Activated T-cell treated with anti-CD3 and anti-CD28 coated beads, Interleukin-2, amount 50 U/mL, for 72 hours (primary cell): Measurements from ENCODE around the gene ENPP3. TPM values are rescaled to one million over a fixed set of nuclear protein-coding genes. Genes with fewer than 3 reads are reported as not detected.

Experiments used
- ATAC-seq, 2 donors: fragments of 150-1000 bp; cut with Tn5 transposase; replicated peaks in 1 of 2; 2 replicates each; pipeline ENCODE4 v1.10.0; 2021; ENCODE audit warnings: moderate library complexity in 2 of 2, mild to moderate bottlenecking in 1 of 2
- DNase-seq, 2 donors: peaks; one replicate each; pipeline ENCODE4 v3.0.0; 2021 to 2022; ENCODE audit warnings: mixed read lengths in 1 of 2
- H3K27ac Mint-ChIP-seq: one replicate; pipeline ENCODE4 v1.8.0; 2022; ENCODE audit warnings: mild to moderate bottlenecking, moderate library complexity, mixed read lengths
- H3K27me3 Mint-ChIP-seq: one replicate; pipeline ENCODE4 v1.8.0; 2022; ENCODE audit warnings: low read depth, mixed read lengths
- H3K36me3 Mint-ChIP-seq, 2 donors: one replicate each; pipeline ENCODE4 v1.8.0; 2022; ENCODE audit warnings: mixed read lengths in 2 of 2, mild to moderate bottlenecking in 1 of 2; ENCODE audit not compliant: insufficient read depth in 2 of 2
- H3K4me1 Mint-ChIP-seq: one replicate; pipeline ENCODE4 v1.8.0; 2022; ENCODE audit warnings: low read depth, mixed read lengths
- H3K4me3 Mint-ChIP-seq, 2 donors: one replicate each; pipeline ENCODE4 v1.8.0; 2022; ENCODE audit warnings: mild to moderate bottlenecking in 2 of 2, mixed read lengths in 2 of 2, moderate library complexity in 2 of 2
- H3K9me3 Mint-ChIP-seq, 2 donors: one replicate each; pipeline ENCODE4 v1.8.0; 2022; ENCODE audit warnings: mixed read lengths in 2 of 2
- total RNA-seq, 2 donors: library from RNA; stranded (reverse); gene quantifications; one replicate each; pipeline ENCODE4 v1.2.3, GENCODE V29; 2022

The ENPP3 gene
- total RNA-seq, 2 donors from 2014 or later, result 3.6 to 7.4 TPM

- no peaks in the 10 kb centered on the region for H3K4me1 Mint-ChIP-seq
- no peaks in the 10 kb centered on the region for H3K36me3 Mint-ChIP-seq
- no peaks in the 10 kb centered on the region for H3K9me3 Mint-ChIP-seq
- H3K4me3 Mint-ChIP-seq, result no peak overlapping the region
- ATAC-seq (no peak), DNase-seq (no peak)
- H3K27ac Mint-ChIP-seq, result no peak overlapping the region
- H3K27me3 Mint-ChIP-seq, result peaks cover 51% of the 10 kb centered on the region
Measured at GRCh38 chr6:131756039-131756438, 118.9 kb downstream of the ENPP3 start.

DNA sequence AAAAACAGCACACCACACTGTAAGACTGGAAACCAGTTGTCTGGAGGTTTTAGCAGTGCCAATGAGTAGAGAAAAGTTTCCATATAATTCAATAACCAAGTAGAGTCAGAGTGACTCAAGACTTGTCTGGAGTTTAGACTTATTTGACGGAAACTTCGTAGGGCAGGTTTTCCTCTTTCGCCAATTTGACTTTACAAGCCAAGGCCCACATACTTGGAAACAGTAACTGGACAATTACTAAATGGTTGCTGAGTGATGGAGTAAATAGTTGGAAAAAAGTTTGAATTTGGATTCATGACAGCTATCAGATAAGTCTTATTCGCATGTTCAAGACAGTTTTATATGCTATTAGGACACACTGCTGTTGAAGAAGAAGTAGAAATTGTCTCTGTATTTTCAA, 121.8 kb downstream of the ENPP3 start:
- H3K27ac Mint-ChIP-seq, result no peak overlapping the region
- ATAC-seq, result no peak
- H3K4me1 Mint-ChIP-seq, result no peaks in the 10 kb centered on the region

DNA sequence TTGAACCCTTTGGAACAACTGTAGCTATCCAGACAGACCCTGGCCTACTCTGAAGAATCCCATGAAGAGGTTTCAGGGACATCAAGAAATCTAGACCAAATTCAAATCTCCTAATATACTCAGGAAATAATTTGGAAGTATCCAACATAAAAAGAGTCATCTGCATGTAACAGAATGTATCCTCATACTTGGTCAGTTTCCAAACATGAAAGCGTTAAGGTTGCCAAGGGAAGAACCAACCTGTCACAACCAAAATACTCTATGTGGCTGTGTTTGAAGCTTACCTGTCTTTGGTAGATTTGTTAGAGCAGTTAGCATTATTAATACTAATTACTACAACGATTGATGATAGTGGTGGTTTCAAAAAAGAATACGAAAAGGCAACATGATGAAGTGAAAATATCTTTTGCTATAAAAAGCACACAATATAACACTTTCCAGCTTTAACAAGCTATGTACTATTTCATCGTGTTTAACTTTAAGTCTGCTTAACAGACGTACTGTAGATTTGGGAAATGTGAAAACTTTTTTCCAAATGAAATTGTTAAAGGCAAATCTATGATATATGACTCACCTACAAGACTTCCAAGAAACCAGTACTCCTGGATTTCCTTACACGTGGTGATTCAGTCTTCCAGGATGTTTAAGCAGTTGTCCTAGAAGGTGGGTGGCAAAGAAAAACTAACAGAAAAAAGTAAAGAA, 124.1 kb downstream of the ENPP3 start:
- Mint-ChIP-seq H3K36me3 (no peaks in the 10 kb centered on the region), H3K27me3 (peaks cover 43% of the 10 kb centered on the region), H3K4me1 (no peaks in the 10 kb centered on the region), H3K4me3 (no peak overlapping the region), H3K27ac (no peak overlapping the region), H3K9me3 (no peaks in the 10 kb centered on the region)
- DNase-seq (no peak), ATAC-seq (no peak)

More for the DNA sequence above, 121.8 kb downstream of the ENPP3 start:
- Mint-ChIP-seq H3K9me3 (no peaks in the 10 kb centered on the region), H3K4me3 (no peak overlapping the region), H3K27me3 (peaks cover 52% of the 10 kb centered on the region), H3K36me3 (no peaks in the 10 kb centered on the region)
- no peak for DNase-seq

DNA sequence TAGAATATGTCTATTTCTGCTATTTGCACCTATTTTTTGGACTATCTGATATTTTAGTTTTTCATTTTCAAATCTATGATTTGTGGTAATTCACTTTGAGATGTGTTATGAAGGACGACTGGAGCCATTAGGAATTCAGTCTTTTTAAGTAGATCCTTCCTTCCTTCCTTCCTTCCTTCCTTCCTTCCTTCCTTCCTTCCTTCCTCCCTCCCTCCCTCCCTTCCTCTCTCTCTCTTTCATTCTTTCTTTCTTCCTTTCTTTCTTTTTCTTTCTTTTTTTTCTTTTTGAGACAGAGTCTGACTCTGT, 124.6 kb downstream of the ENPP3 start:
- DNase-seq (no peak), ATAC-seq (no peak)
- Mint-ChIP-seq H3K4me1 (no peaks in the 10 kb centered on the region), H3K36me3 (no peaks in the 10 kb centered on the region), H3K9me3 (no peaks in the 10 kb centered on the region), H3K27me3 (peaks cover 38% of the 10 kb centered on the region), H3K4me3 (no peak overlapping the region), H3K27ac (no peak overlapping the region)

DNA sequence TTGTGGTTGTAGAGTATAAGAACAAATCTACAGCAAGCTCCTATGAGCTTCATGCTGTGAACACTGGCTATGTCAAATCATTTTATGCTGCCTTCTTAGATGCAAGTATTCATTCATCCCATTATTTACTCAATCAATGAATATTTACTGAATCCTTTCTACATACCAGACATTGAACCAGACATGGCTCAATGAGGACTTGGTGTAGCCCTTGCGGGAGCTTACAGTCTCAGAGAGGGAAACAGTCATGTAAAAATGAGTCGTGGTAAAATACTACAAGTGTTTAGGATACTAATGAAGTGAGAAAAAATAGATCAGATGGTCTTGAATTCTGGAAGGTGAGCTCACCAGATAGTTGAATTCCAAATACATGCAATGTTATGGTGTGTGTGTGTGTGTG, 125.9 kb downstream of the ENPP3 start:
- Mint-ChIP-seq H3K9me3 (no peaks in the 10 kb centered on the region), H3K27me3 (peaks cover 31% of the 10 kb centered on the region), H3K4me3 (no peak overlapping the region), H3K27ac (no peak overlapping the region), H3K36me3 (no peaks in the 10 kb centered on the region), H3K4me1 (no peaks in the 10 kb centered on the region)
- ATAC-seq (no peak), DNase-seq (no peak)

- no peak overlapping the region for H3K27ac Mint-ChIP-seq
- H3K27me3 Mint-ChIP-seq, result peaks cover 30% of the 10 kb centered on the region
- H3K36me3 Mint-ChIP-seq, result no peaks in the 10 kb centered on the region
- DNase-seq, result no peak
- H3K4me1 Mint-ChIP-seq, result no peaks in the 10 kb centered on the region
- no peak overlapping the region for H3K4me3 Mint-ChIP-seq
- no peaks in the 10 kb centered on the region for H3K9me3 Mint-ChIP-seq
- no peak for ATAC-seq
Measured at GRCh38 chr6:131763749-131764148, 126.6 kb downstream of the ENPP3 start.

- no peak for DNase-seq
- Mint-ChIP-seq H3K27me3 (peaks cover 30% of the 10 kb centered on the region), H3K36me3 (no peaks in the 10 kb centered on the region), H3K4me1 (no peaks in the 10 kb centered on the region), H3K4me3 (no peak overlapping the region), H3K9me3 (no peaks in the 10 kb centered on the region), H3K27ac (no peak overlapping the region)
- ATAC-seq, result no peak
Measured at GRCh38 chr6:131764350-131764749, 127.2 kb downstream of the ENPP3 start.

DNA sequence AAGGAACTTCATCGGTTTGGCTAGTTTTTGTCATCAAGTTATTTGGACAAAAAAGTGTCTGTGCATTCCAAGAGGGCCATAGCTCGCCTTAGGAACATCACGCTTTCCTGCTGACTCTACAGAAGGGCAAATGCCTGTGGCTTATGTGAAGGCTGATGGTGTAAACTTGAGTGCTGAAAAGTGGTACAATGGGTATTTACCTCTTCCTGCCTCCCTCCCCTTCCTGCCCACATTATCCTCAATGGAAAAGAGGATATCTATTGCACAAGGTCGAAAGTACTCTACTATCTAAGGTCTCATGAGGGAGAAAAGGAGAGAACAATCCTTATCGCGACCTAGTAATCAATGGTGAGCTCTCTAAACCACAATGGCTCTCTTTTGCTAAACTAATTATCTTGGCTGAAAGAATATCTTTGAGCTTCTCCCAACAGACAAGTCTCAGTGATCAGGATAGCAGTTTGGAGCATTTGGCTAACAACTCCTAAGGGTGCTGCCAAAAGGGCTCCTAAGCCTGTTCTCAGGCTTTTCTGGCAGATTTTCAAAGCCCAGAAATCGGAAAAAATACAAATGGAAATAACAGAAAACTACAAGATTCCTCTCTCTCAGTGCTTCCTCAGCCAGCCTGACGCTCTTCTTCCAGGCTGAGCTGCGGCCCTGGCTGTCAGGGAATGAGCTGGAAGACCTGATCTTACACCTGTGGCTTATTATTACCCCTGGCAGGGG, 128.1 kb downstream of the ENPP3 start:
- ATAC-seq, result no peak
- DNase-seq, result no peak
- Mint-ChIP-seq H3K4me1 (no peaks in the 10 kb centered on the region), H3K27me3 (peaks cover 30% of the 10 kb centered on the region), H3K9me3 (no peaks in the 10 kb centered on the region), H3K36me3 (no peaks in the 10 kb centered on the region), H3K27ac (no peak overlapping the region), H3K4me3 (no peak overlapping the region)

DNA sequence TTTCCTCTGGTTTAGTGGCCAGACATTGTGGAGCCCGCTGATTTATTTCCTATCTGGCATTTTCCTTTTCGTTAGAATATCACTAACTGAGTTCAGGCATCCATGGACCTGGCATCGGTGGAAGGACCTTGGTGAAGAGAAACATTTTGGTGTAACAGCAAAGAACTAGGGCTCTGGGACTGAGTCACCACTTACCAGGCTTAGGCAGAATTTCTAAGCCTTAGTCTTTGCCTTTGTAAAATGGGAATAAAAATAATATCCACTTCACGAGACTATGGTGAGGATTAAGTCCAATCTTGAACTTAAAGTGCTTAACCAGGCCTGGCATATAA, 128.7 kb downstream of the ENPP3 start:
- H3K4me3 Mint-ChIP-seq, result no peak overlapping the region
- no peaks in the 10 kb centered on the region for H3K4me1 Mint-ChIP-seq
- DNase-seq (no peak), ATAC-seq (no peak)
- no peak overlapping the region for H3K27ac Mint-ChIP-seq
- no peaks in the 10 kb centered on the region for H3K9me3 Mint-ChIP-seq
- no peaks in the 10 kb centered on the region for H3K36me3 Mint-ChIP-seq
- H3K27me3 Mint-ChIP-seq, result peaks cover 30% of the 10 kb centered on the region

GRCh38 chr6:131766631-131767030, 129.5 kb downstream of the ENPP3 start:
- ATAC-seq (no peak), DNase-seq (no peak)
- no peaks in the 10 kb centered on the region for H3K9me3 Mint-ChIP-seq
- no peaks in the 10 kb centered on the region for H3K36me3 Mint-ChIP-seq
- no peak overlapping the region for H3K4me3 Mint-ChIP-seq
- no peaks in the 10 kb centered on the region for H3K4me1 Mint-ChIP-seq
- no peak overlapping the region for H3K27ac Mint-ChIP-seq
- H3K27me3 Mint-ChIP-seq, result peaks cover 30% of the 10 kb centered on the region

DNA sequence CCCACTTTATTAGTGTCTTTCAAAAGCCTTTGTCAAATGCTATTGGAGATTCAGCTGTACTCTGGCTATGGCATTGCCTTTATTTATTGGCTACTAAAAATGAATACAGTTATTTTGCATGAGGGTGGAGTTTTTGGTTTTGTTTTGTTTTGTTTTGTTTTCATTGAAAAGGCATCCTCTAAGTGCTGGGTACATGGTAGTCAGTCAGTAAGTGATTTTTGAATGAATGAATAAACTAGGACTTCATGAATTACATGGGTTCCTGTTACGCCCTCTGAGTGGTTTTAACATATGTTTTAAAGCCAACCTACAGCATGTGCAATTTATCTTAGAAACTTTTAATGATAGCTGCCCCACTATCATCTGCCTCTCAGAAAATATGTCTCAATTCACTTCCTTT, 131.9 kb downstream of the ENPP3 start:
- Mint-ChIP-seq H3K4me3 (no peak overlapping the region), H3K36me3 (no peaks in the 10 kb centered on the region), H3K27me3 (peaks cover 36% of the 10 kb centered on the region), H3K9me3 (no peaks in the 10 kb centered on the region), H3K27ac (no peak overlapping the region), H3K4me1 (no peaks in the 10 kb centered on the region)
- ATAC-seq (no peak), DNase-seq (no peak)

- H3K36me3 Mint-ChIP-seq, result no peaks in the 10 kb centered on the region
Measured at GRCh38 chr6:131769385-131770141, 132.5 kb downstream of the ENPP3 start.

DNA sequence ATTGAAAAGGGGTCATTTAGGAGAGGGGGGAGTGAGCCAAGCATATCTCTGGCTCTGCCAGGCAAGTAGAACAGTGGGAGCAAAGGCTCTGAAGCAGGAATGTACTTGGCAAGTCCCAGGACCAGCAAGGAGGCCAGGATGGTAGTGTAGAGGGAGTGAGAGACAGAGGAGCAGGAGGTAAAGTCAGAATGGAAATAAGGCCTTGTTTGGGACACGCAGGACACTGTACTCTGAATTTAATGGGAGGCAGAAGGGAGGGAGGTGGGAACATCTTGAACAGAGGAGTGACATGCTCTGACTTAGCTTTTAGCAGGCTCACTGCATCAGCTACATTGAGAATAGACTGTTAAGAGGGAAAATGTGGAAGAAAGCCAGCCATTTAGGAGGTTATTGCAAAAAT, 133.7 kb downstream of the ENPP3 start:
- H3K4me3 Mint-ChIP-seq, result no peak overlapping the region
- no peaks in the 10 kb centered on the region for H3K36me3 Mint-ChIP-seq
- H3K27me3 Mint-ChIP-seq, result peaks cover 32% of the 10 kb centered on the region
- DNase-seq (no peak), ATAC-seq (no peak)
- H3K27ac Mint-ChIP-seq, result no peak overlapping the region
- no peaks in the 10 kb centered on the region for H3K4me1 Mint-ChIP-seq
- H3K9me3 Mint-ChIP-seq, result no peaks in the 10 kb centered on the region

More at GRCh38 chr6:131769385-131770141, 132.5 kb downstream of the ENPP3 start:
- ATAC-seq (no peak), DNase-seq (no peak)
- Mint-ChIP-seq H3K9me3 (no peaks in the 10 kb centered on the region), H3K4me3 (no peak overlapping the region), H3K27ac (no peak overlapping the region), H3K4me1 (no peaks in the 10 kb centered on the region), H3K27me3 (peaks cover 37% of the 10 kb centered on the region)
